22Rv1 (cell line): ENCODE results near the gene PLXNA4.

Source experiments
- ZFX ChIP-seq: fragments of 450-650 bp; IDR thresholded peaks from 2 replicates; pipeline ENCODE4 v1.6.1; 2017; ENCODE audit warnings: antibody characterized with exemption, borderline replicate concordance
- TF ChIP-seq, protein P1 (sequence below): fragments of 450-650 bp; IDR thresholded peaks from 2 replicates; pipeline ENCODE4 v1.5.1; 2017; ENCODE audit warnings: mild to moderate bottlenecking

DNA sequence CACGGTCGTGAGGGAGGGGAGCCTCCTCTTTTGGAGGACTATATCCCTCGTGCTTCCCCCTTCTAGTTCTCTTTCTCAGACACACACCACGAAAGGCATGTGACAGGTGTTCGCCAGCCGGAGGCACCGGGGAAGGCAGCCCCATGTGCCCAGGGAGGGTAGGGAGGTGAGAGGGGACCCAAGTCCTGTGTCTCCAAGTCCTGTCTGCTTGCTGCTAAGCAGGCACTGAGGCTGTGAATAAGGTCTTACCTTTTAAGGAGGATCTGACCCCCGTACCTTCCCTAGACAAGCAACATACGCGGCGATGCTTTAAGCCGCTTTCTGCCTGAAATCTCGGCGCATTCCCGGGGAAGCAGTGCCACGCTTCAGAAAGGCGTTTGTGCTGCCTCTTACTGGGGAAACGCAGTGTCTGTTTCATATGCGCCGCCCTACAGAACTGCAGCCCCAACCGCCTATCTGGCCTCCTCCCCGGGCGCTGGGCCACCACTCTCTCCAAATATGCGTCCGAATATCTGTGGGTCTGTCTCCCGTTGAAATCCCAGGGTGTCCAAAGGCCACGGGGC is 770 bp downstream of the PLXNA4 start:
- TF ChIP-seq, protein P1, sequence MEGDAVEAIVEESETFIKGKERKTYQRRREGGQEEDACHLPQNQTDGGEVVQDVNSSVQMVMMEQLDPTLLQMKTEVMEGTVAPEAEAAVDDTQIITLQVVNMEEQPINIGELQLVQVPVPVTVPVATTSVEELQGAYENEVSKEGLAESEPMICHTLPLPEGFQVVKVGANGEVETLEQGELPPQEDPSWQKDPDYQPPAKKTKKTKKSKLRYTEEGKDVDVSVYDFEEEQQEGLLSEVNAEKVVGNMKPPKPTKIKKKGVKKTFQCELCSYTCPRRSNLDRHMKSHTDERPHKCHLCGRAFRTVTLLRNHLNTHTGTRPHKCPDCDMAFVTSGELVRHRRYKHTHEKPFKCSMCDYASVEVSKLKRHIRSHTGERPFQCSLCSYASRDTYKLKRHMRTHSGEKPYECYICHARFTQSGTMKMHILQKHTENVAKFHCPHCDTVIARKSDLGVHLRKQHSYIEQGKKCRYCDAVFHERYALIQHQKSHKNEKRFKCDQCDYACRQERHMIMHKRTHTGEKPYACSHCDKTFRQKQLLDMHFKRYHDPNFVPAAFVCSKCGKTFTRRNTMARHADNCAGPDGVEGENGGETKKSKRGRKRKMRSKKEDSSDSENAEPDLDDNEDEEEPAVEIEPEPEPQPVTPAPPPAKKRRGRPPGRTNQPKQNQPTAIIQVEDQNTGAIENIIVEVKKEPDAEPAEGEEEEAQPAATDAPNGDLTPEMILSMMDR, result peak; percentile 35
- TF ChIP-seq ZFX, result no peak
